HG03558 (cell line): ENCODE measurements around the gene RELN.

Source experiments
- ATAC-seq: cut with Tn5 transposase; IDR thresholded peaks from one replicate; pipeline ENCODE4 v1.9.1; 2021; ENCODE audit warnings: moderate number of reproducible peaks; ENCODE audit not compliant: unreplicated experiment; ENCODE audit errors: extremely low read depth

The RELN gene

GRCh38 chr7:103751311-103751880 lies 238.1 kb downstream of the RELN start:
- no peak for ATAC-seq

GRCh38 chr7:103748680-103749079 lies 240.8 kb downstream of the RELN start:
- ATAC-seq, result no peak

- no peak for ATAC-seq
These were observed 254.1 kb downstream of the RELN start for GRCh38 chr7:103735377-103735776.

- ATAC-seq, result no peak
These were observed 258.3 kb downstream of the RELN start for GRCh38 chr7:103731169-103731568.

- ATAC-seq, result no peak
These were observed 260.4 kb downstream of the RELN start for GRCh38 chr7:103729026-103729425.

- no peak for ATAC-seq
These were observed 261.4 kb downstream of the RELN start for GRCh38 chr7:103727982-103728610.

- no peak for ATAC-seq
These were observed 270.4 kb downstream of the RELN start for GRCh38 chr7:103719070-103719469.

GRCh38 chr7:103718482-103719061 lies 270.9 kb downstream of the RELN start:
- no peak for ATAC-seq

- no peak for ATAC-seq
These were observed 271.9 kb downstream of the RELN start for GRCh38 chr7:103717574-103717973.

- no peak for ATAC-seq
These were observed 273.9 kb downstream of the RELN start for GRCh38 chr7:103715376-103716120.

GRCh38 chr7:103714376-103714927 lies 275.0 kb downstream of the RELN start:
- ATAC-seq, result no peak

- no peak for ATAC-seq
These were observed 276.3 kb downstream of the RELN start for GRCh38 chr7:103712991-103713778.

GRCh38 chr7:103711413-103711812 lies 278.0 kb downstream of the RELN start:
- ATAC-seq, result no peak

GRCh38 chr7:103710247-103710646 lies 279.2 kb downstream of the RELN start:
- no peak for ATAC-seq

GRCh38 chr7:103706805-103707204 lies 282.7 kb downstream of the RELN start:
- no peak for ATAC-seq

- ATAC-seq, result no peak
These were observed 283.9 kb downstream of the RELN start for GRCh38 chr7:103705542-103705941.

- ATAC-seq, result no peak
These were observed 284.8 kb downstream of the RELN start for GRCh38 chr7:103704701-103705100.

GRCh38 chr7:103702982-103703381 lies 286.5 kb downstream of the RELN start:
- ATAC-seq, result no peak

GRCh38 chr7:103702454-103702853 lies 287.0 kb downstream of the RELN start:
- ATAC-seq, result no peak

GRCh38 chr7:103699032-103699431 lies 290.4 kb downstream of the RELN start:
- ATAC-seq, result no peak
